GM21447 (cell line): ENCODE results near the gene VCX2.
"Not testable (repeated sequence)": the region's sequence is repeated elsewhere in the genome, so short reads cannot be mapped to it uniquely, and the experiment has no call there.

Experiments
- ATAC-seq: cut with Tn5 transposase; IDR thresholded peaks from one replicate; pipeline ENCODE4 v1.9.1; 2021; ENCODE audit not compliant: unreplicated experiment

The VCX2 gene

GRCh38 chrX:8125566-8125965 lies 45.5 kb downstream of the VCX2 start:
- ATAC-seq: no peak

DNA sequence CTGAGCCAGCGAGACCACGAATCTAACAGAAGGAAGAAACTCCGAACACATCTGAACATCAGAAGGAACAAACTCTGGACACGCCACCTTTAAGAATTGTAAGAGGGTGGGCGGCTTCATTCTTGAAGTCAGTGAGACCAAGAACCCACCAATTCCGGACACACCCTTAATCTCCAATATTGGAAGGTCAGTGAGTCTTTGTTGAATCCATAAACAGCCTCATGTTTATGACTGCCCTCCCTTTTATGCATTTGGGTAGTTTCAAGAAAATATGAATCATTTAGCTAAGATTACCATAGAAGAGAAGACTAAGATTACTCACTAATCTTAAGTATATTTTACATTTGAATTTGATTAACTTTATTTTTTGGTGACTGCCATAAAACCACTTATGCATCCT lies 48.5 kb downstream of the VCX2 start:
- no peak for ATAC-seq

DNA sequence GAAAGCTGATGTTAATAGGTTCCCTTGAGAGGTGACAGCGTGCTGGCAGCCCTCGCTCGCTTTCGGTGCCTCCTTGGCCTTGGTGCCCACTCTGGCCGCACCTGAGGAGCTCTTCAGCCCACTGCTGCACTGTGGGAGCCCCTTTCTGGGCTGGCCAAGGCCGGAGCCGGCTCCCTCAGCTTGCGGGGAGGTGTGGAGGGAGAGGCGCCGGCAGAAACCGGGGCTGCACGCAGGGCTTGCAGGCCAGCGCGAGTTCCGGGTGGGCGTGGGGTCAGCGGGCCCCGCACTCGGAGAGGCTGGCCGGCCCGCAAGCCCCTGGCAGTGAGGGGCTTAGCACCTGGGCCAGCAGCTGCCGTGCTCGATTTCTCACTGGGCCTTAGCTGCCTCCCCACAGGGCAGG lies 49.7 kb downstream of the VCX2 start:
- ATAC-seq: not testable (repeated sequence)
